SK-MEL-5 (cell line): ENCODE results near the gene TK1. TPM values are rescaled to one million over a fixed set of nuclear protein-coding genes. Genes with fewer than 3 reads are reported as not detected.

ENCODE experiments used
- DNase-seq: peaks from one replicate; pipeline ENCODE4 v3.0.0-alpha.2; 2016; ENCODE audit warnings: low read depth, low spot score
- in situ Hi-C: cut with HindIII; loops from 2 replicates; pipeline ENCODE4 v1.10.0; 2016; ENCODE audit warnings: low sequenced_read_pairs, high pct_unique_total_duplicates, low pct_unique_long_range_greater_than_20kb
- total RNA-seq: library from RNA; depleted of rRNA; stranded (reverse); fragments of >200 nt; shearing (Covaris generic); gene quantifications from 2 replicates; pipeline ENCODE4 v1.2.3, GENCODE V29; 2014

TK1 gene
- total RNA-seq, 1 experiment from 2014 or later, result 85.4 TPM

DNA sequence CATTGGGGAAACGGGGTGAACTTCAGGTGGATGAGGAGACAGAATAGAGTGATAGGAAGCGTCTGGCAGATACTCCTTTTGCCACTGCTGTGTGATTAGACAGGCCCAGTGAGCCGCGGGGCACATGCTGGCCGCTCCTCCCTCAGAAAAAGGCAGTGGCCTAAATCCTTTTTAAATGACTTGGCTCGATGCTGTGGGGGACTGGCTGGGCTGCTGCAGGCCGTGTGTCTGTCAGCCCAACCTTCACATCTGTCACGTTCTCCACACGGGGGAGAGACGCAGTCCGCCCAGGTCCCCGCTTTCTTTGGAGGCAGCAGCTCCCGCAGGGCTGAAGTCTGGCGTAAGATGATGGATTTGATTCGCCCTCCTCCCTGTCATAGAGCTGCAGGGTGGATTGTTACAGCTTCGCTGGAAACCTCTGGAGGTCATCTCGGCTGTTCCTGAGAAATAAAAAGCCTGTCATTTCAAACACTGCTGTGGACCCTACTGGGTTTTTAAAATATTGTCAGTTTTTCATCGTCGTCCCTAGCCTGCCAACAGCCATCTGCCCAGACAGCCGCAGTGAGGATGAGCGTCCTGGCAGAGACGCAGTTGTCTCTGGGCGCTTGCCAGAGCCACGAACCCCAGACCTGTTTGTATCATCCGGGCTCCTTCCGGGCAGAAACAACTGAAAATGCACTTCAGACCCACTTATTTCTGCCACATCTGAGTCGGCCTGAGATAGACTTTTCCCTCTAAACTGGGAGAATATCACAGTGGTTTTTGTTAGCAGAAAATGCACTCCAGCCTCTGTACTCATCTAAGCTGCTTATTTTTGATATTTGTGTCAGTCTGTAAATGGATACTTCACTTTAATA, 37.6 kb upstream of the TK1 start:
- no peak for DNase-seq
- in situ Hi-C loops, result no loop called here

DNA sequence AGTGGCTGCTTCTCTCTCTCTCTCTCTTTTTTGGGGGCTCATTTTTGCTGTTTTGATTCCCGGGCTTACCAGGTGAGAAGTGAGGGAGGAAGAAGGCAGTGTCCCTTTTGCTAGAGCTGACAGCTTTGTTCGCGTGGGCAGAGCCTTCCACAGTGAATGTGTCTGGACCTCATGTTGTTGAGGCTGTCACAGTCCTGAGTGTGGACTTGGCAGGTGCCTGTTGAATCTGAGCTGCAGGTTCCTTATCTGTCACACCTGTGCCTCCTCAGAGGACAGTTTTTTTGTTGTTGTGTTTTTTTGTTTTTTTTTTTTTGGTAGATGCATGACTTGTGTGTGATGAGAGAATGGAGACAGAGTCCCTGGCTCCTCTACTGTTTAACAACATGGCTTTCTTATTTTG, 36.9 kb upstream of the TK1 start:
- in situ Hi-C loops, result no loop called here
- no peak for DNase-seq

DNA sequence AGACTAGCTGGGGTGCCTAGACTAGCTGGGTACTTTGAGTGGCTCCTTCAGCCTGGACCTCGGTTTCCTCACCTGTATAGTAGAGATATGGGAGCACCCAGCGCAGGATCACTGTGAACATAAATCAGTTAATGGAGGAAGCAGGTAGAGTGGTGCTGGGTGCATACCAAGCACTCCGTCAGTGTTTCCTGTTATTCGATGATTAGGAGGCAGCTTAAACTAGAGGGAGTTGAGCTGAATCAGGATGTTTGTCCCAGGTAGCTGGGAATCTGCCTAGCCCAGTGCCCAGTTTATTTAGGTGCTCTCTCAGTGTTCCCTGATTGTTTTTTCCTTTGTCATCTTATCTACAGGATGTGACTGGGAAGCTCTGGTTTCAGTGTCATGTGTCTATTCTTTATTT, 36.2 kb upstream of the TK1 start:
- in situ Hi-C loops, result no loop called here
- no peak for DNase-seq

DNA sequence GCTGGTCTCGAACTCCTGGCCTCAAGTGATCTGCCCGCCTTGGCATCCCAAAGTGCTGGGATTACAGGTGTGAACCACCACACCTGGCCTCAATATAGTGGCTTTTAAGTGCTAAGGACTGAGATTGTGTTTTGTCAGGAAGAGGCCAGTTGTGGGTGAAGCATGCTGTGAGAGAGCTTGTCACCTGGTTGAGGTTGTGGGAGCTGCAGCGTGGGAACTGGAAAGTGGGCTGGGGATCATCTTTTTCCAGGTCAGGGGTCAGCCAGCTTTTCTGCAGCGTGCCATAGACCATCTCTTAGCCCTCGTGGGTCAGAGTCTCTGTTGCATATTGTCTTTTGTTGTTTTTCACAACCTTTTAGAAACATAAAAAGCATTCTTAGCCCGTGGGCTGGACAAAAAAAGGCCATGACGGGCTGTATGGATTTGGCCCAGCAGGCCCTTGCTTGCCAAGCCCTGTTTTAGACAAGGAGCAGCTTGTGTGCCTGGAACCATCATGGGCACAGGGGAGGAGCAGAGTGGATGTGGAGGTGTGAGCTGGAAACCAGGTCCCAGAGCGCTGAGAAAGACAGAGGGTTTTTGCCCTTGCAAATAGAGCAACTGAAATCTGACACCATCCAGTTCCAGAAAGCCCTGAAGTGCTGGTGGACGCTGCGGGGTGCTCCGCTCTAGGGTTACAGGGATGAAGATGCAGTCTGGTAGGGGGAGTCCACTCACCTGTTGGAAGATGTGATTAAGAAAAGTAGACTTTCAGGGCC, 32.7 kb upstream of the TK1 start:
- in situ Hi-C loops, result no loop called here
- DNase-seq, result no peak

DNA sequence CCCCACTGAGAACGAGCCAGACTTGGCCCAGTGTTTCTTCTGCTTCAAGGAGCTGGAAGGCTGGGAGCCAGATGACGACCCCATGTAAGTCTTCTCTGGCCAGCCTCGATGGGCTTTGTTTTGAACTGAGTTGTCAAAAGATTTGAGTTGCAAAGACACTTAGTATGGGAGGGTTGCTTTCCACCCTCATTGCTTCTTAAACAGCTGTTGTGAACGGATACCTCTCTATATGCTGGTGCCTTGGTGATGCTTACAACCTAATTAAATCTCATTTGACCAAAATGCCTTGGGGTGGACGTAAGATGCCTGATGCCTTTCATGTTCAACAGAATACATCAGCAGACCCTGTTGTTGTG, 27.8 kb upstream of the TK1 start:
- no peak for DNase-seq
- in situ Hi-C loops, result no loop called here

DNA sequence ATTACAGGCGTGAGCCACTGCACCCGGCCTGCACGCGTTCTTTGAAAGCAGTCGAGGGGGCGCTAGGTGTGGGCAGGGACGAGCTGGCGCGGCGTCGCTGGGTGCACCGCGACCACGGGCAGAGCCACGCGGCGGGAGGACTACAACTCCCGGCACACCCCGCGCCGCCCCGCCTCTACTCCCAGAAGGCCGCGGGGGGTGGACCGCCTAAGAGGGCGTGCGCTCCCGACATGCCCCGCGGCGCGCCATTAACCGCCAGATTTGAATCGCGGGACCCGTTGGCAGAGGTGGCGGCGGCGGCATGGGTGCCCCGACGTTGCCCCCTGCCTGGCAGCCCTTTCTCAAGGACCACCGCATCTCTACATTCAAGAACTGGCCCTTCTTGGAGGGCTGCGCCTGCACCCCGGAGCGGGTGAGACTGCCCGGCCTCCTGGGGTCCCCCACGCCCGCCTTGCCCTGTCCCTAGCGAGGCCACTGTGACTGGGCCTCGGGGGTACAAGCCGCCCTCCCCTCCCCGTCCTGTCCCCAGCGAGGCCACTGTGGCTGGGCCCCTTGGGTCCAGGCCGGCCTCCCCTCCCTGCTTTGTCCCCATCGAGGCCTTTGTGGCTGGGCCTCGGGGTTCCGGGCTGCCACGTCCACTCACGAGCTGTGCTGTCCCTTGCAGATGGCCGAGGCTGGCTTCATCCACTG, 27.3 kb upstream of the TK1 start, which contains the start of gene BIRC5:
TSS of gene BIRC5 (plus strand) at position 238 of the 690 bp plus-strand sequence. CDS start at position 302, 64 bp downstream.
- DNase-seq, result peak; percentile 96
- in situ Hi-C loops, result no loop called here

DNA sequence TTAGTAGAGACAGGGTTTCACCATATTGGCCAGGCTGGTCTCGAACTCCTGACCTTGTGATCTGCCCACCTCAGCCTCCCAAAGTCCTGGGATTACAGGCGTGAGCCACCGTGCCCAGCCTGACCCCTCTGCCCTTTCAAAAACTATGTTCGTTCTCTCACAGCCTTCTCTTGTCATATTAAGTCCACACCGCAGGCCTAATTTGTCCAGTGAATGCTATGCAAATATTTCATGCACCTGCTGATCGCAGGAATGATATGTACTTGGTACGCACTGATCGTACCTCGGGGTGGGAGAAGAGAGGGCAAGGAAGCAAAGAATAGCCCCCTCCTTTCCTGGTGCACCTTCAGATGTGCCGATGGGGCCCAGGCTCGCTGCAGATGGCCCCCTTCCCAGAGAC, 24.2 kb upstream of the TK1 start:
- in situ Hi-C loops, result no loop called here
- no peak for DNase-seq

DNA sequence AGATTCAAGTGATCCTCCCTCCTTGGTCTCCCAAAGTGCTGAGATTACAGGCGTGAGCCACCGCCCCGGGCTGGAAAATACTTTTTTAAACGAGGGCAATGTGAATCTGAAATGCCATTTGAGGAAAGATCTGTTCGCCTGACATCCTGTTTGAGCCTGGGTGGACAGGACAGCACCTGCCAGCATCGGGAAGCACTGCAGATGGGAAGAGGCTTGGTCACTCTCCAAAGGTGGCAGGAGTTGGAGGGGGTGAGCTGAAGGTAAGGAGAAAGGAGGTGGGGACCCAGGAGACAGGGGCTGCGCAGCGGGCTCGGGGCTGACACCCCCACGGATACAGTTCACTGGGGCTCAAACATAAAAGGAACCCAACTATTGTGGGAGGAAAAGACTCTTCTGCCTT, 23.3 kb upstream of the TK1 start:
- in situ Hi-C loops, result no loop called here
- DNase-seq, result no peak

DNA sequence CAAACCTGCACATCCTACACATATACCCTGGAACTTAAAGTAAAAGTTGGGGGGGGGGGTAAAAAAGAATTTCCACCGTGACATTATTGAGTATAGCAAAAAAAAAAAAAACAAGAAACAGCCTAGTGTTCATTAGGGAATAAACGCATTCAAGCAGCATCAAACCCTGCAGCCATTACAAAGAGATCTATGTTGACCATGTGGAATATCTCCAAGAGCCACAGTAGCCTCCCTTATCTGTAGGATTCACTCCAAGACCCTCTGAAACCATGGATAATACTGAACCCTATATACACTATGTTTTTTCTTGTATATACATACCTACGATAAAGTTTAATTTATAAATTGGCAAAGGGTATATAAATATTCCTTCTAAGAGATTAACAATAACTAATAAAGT, 21.6 kb upstream of the TK1 start:
- DNase-seq, result peak; percentile 41
- in situ Hi-C loops, result no loop called here

DNA sequence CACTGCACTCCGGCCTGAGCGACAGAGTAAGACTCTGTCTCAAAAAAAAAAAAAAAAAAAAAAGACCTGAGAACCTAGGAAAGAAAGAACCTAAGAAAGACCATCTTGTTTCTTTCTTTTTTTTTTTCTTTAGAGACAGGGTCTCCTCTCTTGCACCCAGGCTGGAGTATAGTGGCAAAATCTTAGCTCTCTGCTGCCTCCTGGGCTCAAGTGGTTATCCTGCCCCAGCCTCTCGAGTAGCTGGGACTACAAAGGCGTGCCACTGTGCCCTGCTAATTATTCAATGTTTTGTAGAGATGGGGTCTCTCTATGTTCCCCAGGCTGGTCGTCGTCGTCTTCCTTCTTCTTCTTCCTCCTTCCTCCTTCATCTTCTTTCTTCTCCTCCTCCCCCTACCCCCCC, 19.4 kb upstream of the TK1 start:
- in situ Hi-C loops, result no loop called here
- DNase-seq, result peak; percentile 57

DNA sequence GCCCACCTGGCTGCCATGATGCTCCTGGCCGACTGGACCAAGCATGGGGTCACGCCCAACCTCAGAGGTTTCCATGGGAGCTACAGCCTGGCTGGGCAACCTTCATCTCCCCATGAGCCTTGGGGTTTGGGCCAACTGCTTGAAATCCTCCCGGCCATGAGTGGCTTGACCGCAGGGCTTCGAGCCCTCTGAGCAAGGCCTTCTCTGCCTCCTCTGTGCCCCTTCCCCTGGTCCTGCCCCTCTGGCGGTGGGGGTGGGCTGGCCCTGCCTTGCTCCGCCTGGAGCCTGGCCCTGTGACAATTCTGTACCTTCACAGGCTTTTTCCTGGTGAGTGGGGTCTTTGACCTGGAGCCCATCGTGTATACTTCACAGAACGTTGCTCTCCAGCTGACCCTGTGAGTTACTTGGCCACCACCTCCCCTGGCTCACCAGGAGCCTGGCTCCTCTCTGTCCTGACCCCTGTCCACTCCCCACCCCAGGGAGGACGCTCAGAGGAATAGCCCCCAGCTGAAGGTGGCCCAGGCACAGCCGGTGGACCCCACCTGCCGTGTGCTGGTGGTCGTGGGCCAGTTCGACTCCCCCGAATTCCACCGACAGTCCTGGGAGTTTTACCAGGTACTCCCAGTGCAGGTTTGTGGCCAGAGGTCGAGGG, 18.4 kb upstream of the TK1 start:
- DNase-seq, result no peak
- in situ Hi-C loops, result no loop called here

DNA sequence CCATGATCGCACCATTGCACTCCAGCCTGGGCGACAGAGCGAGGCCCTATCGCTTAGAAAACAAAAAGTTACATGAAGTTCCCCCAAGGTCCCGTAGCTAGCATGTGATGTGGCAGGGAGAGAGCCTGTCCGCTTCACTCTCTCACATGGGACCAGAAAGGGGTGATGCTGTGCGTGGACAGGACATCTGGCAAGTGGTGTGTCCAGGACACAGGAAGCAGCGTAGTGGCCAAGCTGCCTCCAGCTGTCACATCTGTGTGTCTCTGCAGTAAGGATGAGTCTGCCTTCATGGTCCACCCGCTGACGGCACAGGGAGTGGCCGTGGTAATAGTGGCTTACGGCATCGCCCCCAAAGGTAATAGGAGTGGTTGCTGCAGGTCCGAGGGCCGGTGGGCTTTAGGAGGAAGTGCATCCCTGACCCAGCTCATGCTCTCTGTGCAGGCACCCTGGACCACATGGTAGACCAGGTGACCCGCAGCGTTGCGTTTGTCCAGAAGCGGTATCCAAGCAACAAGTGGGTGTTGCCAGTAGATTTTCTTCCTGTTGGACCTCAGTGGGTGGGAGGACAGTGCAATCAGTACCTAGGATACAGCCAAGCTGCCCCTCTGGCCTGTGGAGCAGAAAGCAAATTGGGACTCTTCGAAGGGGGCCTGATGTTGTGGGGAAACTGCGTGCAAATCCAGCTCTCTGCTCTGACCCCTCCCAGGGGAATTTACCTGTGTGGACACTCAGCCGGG, 17.7 kb upstream of the TK1 start:
- in situ Hi-C loops, result no loop called here
- no peak for DNase-seq

DNA sequence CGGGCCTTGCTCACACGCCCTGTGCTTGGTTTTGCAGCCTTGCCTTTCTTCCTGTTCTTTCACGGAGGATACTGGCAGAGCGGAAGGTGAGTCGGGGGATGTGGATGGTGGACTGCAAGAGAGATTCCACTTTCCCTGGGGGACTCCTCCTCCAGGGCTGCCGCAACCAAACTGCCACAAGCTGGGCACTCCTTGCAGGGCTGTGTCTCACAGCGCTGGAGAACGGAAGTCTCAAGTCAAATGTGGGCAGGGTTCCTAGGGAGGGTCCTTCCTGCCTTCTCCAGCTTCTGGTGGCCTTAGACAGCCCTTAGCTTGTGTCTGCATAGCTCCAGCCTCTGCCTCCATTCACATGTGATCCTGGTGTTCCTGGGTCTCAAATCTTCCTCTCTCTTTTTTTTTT, 15.8 kb upstream of the TK1 start:
- no peak for DNase-seq
- in situ Hi-C loops, result no loop called here

DNA sequence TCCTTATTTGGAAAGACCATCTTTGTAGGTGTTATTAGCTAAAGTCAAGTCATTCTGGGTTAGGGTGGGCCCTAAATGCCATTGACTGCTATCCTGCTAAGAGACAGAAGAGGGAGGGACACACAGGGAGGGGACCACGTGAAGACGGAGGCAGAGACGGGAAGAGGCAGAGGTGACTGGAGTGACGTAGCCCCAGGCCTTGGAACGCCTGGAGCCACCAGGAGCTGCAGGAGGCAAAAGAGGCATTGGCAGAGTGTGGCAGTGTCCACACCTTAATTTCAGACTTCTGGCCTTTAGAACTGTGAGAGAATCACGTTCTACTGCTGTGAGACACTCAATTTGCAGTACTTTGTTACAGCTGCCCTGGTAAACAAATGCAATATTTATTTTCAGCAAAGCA, 13.6 kb upstream of the TK1 start:
- in situ Hi-C loops, result no loop called here
- no peak for DNase-seq

DNA sequence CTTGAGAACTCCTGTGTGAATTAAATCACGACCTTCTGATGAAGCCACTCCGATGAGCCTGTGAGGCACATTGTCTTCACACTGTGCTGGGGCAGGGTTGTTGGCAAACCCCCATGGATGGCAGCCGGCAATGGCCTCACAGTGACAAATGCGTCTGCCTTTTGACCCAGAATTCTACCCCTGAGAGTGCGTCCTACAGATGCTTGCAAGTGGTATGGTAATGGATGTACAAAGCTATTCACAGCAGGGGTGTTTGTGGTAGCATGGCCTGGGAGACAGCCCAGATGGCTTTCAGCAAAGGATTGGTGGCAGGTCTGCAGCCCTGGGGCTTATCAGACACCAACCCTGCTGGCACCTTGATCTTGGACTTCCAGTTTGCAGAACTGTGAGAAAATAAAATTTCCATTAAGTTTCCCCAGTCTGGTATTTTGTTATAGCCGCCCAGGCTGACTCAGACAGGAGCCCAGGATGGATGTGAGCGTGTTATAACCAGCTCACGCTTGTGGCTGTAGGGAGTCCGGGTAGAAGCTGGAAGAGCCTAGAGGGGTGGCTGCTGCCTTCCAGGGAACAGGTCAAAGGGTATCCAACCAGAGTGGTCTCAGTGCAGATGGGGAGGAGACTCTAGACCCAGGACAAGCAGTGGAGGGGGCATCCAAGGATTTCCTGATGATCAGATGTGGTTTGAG, 10.4 kb upstream of the TK1 start:
- in situ Hi-C loops, result no loop called here
- DNase-seq, result no peak

DNA sequence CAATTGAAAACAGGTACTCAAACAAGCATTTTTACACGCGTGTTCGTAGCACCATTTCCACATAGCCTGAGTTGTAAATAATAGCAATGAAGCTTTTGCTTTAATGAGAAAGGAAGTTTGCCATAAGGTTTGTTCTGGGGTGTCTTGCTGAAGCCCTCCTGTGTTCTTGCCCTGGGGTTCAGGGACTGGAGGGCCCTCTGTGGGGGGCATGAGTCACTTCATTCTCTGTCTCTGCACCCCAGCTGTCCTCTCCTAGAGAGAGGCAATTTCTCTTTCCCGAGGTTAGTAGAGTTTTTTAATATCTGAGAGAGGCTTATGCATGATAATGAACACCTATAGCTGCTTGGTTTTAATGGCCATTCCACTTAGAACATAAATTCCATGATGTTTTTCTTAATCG, 9.9 kb upstream of the TK1 start:
- in situ Hi-C loops, result no loop called here

More for the DNA sequence above, 9.9 kb upstream of the TK1 start:
- DNase-seq, result no peak
